Umbilical cord (tissue), 2 donors: ENCODE results near the gene PPP2R2D. TPM values are rescaled to one million over a fixed set of nuclear protein-coding genes. Genes with fewer than 3 reads are reported as not detected.
"Not testable (repeated sequence)": the region's sequence is repeated elsewhere in the genome, so short reads cannot be mapped to it uniquely, and the experiment has no call there.

Experiments
- DNase-seq: peaks from one replicate; pipeline ENCODE4 v3.0.0-alpha.2; 2015; ENCODE audit warnings: low spot score
- total RNA-seq: library from RNA; depleted of rRNA; stranded (reverse); fragments of >200 nt; gene quantifications from one replicate; pipeline ENCODE4 v1.2.3, GENCODE V29; 2014; ENCODE audit warnings: low replicate concordance; ENCODE audit not compliant: insufficient read depth

The PPP2R2D gene
- total RNA-seq, 1 donor from 2014 or later = 18.3 TPM

GRCh38 chr10:131974034-131974817 is 73.4 kb downstream of the PPP2R2D start:
- no peak for DNase-seq

- no peak for DNase-seq
Measured at GRCh38 chr10:131975003-131975402, 74.2 kb downstream of the PPP2R2D start.

GRCh38 chr10:131975796-131976195 is 75.0 kb downstream of the PPP2R2D start:
- no peak for DNase-seq

GRCh38 chr10:131977323-131978096 is 76.7 kb downstream of the PPP2R2D start:
- DNase-seq = no peak

- DNase-seq = no peak
Measured at GRCh38 chr10:131978366-131978765, 77.6 kb downstream of the PPP2R2D start.

- no peak for DNase-seq
Measured at GRCh38 chr10:131978851-131979250, 78.0 kb downstream of the PPP2R2D start.

- DNase-seq = no peak
Measured at GRCh38 chr10:131979336-131979735, 78.5 kb downstream of the PPP2R2D start.

GRCh38 chr10:131979821-131980270 is 79.0 kb downstream of the PPP2R2D start:
- no peak for DNase-seq

- DNase-seq = no peak
Measured at GRCh38 chr10:131980321-131980720, 79.5 kb downstream of the PPP2R2D start.

GRCh38 chr10:131980761-131981428 is 80.1 kb downstream of the PPP2R2D start:
- peak; percentile 31 for DNase-seq

GRCh38 chr10:131981429-131982184 is 80.8 kb downstream of the PPP2R2D start, which contains the start of gene BNIP3:
TSS of gene BNIP3 (minus strand) at chr10:131981923. CDS start at chr10:131981806, 117 bp downstream.
- DNase-seq = peak; percentile 97

- DNase-seq = no peak
Measured at GRCh38 chr10:131982185-131982756, 81.5 kb downstream of the PPP2R2D start.

GRCh38 chr10:131982796-131983195 is 82.0 kb downstream of the PPP2R2D start:
- DNase-seq = no peak

GRCh38 chr10:131983780-131984179 is 83.0 kb downstream of the PPP2R2D start:
- DNase-seq = no peak

GRCh38 chr10:131986851-131987250 is 86.0 kb downstream of the PPP2R2D start:
- not testable (repeated sequence) for DNase-seq

GRCh38 chr10:131987301-131987700 is 86.5 kb downstream of the PPP2R2D start:
- not testable (repeated sequence) for DNase-seq

GRCh38 chr10:131987786-131988185 is 87.0 kb downstream of the PPP2R2D start:
- not testable (repeated sequence) for DNase-seq

- no peak for DNase-seq
Measured at GRCh38 chr10:131991726-131992125, 90.9 kb downstream of the PPP2R2D start.

- DNase-seq = no peak
Measured at GRCh38 chr10:131993275-131993674, 92.5 kb downstream of the PPP2R2D start.

GRCh38 chr10:131994435-131994834 is 93.6 kb downstream of the PPP2R2D start:
- DNase-seq = no peak
